Measurements from ENCODE around the gene THSD4.

THSD4 gene

DNA sequence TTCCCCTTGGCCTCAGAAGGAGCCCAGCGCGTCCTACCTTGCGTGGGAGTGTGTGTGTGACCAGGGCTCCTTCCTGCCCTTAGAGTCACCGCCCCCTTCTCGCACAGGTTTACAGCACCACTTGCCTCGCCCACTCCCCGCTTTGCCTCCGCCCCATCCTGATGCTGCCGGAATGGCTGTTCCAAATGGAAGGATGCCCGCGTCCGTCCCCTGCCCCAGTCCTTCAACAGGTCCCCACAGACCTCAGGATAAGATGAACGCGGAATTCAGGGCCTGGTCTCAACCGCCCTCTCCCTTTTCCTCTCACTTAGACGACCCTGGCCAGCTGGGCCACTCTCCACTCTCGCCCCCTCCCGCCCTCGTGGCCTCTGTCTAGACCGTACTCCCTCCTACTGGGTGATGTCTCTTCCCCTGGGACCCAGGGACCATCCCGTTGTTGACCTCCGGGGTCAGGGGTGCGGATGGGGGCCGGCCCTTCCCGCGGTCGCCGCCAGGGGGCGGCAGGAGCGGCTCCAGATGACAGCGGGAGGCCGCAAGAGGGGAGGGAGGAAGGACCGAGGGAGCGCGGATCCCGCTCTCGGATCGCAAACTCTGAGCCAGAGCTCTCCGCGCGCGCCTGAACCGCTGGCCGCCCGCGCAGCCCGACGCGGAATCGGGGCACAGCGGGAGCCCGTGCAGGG, at the start of gene THSD4:
THSD4 (plus strand) TSS at position 585 of the 680 bp plus-strand sequence.
- DNase-seq: peak; percentile 38

DNA sequence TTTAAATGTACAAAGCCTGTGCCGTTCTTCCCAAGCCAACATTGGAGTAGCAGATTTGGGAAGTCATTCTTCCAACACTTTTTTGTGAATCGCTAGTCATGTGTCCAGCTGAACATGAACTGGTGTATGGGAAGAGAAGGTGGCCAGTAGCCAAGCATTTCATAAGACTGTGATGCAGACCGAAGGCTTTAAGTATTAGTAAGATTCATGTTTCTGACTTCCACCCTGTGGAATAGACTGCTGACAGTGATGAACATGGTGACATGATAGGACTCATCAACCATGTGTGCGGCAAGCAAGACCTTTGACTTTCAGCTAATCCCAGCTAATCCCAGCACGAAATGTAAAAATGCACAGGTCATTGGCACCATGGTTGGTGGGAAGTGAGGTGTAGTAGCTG, 48.3 kb upstream of the THSD4 start:
- DNase-seq: no peak

DNA sequence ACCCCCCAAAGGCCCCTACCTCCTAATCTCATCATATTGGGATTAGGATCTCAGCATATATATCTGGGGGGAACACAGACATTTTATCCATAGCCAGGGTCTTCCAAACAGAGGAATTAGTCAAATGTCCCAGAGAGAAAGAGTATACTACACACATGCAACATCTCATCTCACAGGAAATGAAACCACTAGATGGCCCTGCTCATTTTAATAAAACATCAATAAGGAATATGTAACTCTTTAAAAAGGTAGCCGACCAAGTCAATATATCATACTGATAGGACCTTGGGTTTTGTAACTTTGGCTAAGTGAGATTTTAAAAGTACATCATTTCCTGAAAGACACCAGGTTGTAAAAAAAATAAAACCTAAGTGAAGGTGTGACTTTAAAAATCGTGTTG, 45.6 kb upstream of the THSD4 start:
- DNase-seq: no peak

DNA sequence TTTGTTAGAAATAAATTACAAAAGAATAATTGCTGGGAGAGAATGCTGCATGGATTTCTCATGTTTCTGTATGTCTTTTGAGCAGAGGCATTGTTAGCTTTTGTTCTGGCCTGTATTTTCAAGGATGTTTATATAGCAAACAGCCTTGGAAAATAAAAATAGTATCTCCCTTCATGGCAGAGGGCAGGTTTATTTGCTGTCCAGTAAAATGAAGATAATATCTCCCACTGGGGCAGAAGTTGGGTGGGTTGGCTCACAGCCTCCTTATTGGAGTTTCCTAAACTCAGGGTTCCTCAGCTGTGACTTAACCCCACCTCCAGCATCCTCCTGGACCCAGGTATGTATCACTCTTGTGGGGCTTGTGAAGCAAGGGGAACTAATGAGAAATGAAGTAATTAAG, 43.7 kb upstream of the THSD4 start:
- DNase-seq: no peak

DNA sequence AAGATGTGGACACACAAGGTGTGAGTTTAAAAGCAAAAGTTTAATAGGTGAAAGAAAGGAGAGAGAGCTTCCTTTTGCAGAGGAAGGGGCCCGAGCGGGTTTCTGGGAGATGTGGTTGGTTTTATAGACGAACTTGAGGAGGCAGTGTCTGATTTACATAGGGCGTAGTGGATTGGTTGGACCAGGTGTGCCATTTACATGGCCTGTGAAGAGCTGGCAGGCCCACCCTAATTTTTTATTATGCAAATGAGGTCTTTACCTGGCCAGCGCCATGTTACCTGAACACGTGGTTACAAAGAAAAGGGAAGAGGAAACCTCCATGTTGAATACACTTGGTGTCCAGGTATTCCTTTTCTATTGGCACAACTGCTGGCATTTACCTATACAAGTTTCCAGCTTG, 42.8 kb upstream of the THSD4 start:
- no peak for DNase-seq

DNA sequence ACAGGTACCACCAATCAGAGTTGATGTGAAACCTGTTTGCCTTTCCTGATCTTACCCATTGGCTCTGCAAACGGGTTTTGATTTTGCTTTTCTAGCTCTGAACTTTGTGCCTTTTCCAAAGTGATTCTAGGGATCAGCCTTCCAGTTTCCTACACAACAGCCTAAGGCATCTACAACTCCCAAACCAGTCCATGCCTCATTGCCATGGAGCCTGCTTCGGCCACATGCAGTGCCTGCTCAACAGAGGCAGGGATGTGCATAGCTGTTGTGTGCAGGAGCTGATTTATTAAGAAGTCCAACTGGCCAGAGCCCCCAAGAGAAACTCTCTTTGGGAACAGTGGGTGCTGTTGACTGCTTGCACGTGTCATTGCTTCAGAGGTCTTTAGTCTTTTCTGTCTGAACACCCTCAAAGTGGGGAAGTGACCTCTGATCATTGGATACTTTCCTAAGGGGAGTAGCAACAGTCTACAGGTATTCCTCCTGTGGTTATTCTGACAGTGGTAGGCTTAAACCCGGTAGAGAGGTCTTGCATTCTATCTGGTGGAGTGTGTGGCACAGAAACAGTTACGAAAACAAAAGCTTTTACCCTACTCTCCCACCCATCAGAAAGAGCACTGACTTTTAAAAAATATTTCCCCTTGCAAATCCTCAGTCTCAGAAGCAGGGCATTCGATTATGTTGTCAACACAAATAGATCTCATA, 36.6 kb upstream of the THSD4 start:
- no peak for DNase-seq

DNA sequence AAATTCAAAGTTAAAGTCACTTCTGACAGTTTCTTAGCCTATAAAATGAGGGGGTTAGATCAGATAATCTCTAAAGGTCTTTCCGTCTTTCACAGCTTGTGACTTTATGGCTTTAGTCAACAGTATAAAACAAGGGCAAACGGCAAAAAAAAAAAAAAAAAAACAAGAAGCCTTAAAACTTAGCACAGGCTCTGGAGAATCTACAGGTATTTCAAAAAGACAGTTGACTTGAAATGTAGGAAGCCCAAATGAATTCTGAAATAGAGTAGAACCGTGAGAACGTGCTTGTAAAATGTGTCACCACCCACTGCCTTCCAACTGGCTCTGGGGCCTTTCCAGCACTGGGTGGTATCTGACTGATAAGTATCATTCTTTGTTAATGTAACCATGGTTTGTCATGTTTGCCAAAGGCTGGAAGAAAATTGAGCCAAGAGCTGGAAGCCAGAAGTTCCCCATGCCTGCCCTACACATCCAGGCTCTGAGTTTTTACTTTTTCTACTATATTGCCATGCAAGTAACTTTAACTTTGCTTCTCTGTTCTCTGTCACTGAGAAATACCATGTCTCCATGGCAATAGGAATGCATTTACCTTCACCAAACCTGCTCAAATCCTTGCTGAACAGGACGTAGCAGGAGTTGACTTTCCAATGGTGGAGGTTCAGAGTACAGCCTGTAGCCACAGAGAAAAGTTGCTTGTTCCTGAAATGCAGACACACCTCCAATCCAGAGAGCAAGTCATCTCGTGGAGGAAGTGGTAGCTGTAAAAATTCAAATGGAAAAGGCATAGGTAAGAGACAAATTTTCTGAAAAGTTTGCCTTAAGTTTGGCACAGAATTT, 35.8 kb upstream of the THSD4 start:
- DNase-seq: no peak

DNA sequence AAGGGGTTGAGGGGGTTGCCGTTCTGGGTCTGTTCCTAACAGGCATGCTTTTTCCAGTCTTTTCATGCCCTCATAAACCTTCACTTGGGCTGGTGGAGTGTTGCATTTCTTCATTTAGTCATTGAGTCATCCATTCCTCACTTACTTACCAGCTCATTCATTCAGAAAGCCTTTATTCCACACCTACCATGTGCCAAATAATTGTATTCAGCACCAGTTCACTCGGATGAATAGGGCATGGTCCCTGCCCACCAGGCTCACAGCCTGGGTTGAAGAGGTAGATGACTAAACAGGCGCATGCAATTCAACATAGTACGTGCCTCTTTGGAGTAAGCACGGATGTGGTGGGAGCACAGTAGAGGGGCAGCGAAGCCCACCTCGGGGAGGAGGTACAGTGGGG, 35.1 kb upstream of the THSD4 start:
- no peak for DNase-seq

DNA sequence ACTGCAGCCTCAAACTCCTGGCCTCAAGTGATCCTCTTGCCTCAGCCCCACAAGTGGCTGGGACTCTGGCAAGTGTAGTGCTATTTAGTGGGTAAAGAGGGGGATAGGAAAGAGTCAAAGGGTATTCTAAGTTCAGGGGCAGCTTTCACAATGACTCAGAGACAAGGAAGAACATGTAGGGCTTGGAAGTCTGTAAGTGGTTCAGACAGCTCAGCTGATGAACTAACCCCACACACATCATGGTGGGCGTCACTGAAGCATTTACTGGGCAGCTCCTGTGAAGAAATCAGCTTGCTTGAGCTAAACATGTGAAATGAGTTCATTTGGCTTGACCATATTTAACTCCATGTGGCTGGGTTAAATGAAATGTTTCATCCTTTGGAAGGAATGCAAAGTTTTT, 34.6 kb upstream of the THSD4 start:
- no peak for DNase-seq

DNA sequence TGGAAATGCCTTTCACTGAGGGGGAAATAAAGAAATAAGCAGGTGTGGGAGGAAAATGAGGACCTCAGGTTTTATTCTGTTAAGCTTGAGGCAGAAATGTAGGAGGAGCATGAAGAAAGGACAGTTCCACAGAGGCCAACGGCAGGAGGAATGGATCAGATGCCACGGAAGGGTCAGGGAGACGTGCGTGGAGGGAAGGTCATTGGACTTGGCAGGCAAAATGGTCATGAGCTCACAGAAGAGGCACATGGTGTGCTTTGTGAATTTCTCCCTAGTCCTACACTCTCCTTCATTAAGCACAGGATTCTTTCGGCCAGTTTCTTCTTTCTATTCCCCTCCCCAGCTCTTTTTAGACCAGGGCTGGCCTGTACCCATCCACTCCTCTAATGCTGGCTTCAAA, 32.5 kb upstream of the THSD4 start:
- no peak for DNase-seq

DNA sequence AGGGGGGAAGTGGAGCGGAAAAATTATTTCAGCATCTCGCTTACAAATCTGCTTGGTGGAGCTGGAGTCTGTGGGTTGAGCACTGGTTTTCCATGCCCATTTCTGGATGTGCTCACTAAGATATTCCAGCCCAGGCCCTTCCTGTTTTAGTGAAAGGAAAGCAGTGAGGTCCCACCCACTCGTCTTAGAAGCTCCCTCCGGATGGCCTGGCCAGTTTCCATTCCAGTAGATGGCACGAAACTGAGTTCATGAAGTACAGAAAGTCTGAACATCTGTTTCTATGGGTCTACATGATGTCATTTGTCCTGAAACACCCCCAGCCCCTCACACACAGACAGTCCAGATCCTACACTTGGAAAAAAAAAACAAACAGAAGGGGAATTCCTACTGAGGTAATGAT, 31.9 kb upstream of the THSD4 start:
- DNase-seq: no peak

DNA sequence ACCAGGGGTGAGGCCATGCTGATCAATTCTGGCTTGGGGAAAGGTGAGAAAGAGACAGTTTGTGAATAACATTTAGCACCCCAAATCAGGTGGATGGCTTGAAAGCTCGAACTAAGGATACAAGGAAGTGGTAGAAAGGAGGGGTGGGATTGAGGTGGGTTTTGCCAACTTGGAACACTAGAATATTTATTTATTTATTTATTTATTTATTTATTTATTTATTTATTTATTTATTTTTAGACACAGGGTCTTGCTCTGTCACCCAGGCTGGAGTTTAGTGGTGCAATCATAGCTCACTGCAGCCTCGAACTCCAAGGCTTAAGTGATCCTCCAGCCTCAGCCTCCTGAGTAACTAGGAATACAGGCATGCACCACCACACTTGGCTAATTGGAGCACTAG, 31.0 kb upstream of the THSD4 start:
- DNase-seq: no peak

DNA sequence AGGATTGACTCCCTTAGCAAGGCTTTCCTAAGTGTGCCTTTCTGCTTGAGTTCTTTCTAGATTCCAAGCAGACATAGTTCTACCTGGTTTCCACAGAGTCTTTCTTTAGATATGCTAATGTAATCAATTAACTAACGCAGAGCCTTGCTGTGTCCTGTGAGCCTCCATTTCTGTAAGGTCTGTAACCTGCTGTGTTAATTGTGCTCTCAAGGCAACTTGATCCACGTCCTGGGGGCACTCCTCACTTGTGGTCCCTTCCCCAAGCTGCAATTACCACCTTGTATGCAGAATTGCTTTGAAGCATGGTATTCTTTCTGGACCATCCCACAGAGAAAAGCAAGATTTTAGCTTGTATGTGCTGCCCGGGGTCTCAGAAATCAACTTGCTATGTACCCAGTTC, 29.5 kb upstream of the THSD4 start:
- no peak for DNase-seq

DNA sequence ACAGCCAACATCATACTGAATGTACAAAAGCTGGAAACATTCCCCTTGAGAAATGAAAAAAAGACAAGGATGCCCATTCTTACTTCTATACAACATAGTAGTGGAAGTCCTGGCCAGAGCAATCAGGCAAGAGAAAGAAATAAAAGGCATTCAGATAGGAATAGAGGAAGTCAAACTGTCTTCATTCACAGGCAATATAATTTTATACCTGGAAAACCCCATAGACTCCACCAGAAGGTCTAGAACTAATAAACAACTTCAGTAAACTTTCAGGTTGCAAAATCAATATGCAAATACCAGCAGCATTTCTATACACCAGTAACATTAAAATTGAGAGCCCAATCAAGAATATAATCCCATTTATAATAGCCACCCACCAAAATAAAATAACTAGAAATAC, 27.1 kb upstream of the THSD4 start:
- no peak for DNase-seq

DNA sequence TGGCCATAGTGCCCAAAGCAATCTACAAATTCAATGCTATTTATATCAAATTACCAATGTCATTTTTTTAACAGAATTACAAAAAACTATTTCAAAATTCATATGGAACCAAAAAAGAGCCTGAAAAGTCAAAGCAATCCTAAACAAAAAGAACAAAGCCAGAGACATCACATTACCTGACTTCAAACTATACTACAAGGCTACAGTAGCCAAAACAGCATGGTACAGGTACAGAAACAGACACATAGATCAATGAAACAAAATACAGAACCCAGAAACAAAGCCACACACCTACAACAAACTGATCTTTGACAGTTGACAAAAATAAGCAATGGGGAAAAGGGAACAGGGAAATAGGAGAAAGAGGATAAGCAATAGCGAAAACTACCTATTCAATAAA, 26.6 kb upstream of the THSD4 start:
- DNase-seq: no peak

DNA sequence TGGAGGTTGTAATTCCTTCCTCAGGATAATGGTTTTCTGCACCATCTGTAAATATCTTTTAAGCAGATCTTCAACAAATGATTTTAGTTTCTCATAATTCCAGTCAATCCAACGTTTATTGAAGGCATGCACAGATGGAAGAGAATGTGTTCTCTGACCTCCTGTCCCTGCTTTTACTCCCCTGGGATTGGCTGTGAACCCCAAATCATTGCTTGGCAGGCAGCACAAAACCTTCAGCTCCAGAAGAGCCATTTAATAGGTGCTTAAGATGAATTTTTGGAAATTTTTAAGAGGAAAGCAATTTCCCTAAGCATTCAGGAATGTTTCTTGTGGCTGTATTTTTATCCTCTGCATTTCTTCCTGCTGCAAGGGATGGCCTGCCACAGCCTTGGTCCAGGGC, 25.5 kb upstream of the THSD4 start:
- DNase-seq: no peak

DNA sequence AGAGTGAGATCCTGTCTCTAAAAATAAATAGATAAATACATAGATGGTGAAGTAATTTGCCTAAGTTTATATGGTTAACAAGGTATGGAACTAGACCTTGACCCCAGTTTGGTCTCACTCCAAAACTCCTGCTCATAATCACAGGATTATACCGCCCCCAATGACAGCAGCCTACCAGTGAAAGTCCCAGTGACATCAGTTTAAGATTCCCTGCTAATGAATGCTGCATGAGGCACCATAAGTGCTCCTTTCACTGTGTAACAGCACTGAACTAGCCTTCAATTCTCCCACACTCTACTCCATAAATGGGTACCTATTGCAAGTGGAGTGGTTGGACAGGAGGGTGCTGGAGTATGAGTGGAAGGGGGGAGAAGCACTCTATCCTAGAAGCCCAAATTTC, 23.7 kb upstream of the THSD4 start:
- DNase-seq: no peak

DNA sequence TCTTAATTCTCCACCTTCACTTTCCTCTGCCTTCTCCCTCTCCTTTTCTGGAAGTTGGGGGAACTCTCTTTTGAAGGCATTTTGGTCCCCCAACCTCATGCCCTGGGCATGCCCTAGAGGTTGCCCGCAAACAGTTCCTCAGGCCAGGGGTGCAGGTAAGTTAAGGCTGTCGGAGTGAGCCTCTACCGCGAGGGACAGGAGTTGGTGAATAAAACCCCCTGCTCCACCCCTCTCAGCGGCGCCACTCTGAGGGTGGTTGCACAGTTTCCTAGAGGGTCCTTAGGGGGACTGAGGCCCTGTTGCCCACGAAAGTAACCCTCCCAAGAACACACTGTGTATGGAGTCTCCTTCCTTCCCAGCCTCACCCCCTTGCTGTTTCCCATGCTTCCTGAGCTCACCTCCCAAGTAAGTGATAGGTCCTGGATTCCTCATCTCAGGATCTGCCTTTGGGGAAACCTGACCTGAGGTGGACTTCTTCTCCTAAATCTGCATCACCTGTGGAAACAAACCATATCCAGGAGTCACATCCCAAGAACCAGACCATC, 23.1 kb upstream of the THSD4 start:
- no peak for DNase-seq

DNA sequence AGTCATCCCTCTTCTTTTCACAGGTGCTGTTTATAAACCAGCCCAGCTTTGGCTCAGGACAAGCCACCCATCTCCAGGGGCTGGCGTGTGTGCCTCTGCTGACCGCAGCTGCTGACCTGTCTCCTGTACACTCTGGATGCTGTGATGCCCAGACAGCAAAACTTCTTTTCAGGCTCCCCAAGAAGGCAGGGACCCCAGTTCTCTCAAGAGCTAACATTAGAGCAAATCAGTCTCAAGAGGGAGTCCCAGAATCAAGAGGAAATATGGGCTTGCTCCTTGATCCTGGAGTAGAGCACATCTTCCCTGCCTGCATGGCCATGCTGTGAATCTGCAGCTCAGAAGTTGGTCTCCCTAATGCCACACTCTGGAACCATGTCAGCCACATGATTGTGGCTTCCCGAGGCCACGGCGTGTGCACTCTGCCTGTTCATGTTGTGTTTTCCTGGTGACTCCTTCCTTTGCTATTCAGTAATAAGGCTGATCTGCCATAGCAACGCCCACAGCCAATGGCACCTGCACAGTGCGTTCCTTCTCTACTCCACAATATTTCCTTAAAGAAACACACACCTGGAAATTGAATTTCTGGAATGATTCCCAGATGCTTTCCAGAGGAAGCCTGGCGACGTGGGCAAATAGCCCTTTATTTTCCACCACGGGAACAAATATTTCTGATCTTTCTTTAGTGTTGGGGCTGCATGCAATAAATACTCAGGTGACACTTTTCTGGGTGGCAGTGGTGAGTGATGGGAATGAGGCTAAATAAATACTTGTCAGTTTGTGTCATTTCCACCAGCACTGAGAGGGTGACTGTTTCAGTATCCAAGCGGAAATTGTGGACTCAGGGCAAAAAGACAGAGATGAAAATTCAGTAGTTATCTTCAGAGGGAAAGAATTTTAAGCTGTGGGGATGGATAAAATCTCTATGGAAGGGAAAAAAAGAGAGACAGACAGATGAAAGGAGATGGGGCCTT, 21.9 kb upstream of the THSD4 start:
- DNase-seq: no peak

DNA sequence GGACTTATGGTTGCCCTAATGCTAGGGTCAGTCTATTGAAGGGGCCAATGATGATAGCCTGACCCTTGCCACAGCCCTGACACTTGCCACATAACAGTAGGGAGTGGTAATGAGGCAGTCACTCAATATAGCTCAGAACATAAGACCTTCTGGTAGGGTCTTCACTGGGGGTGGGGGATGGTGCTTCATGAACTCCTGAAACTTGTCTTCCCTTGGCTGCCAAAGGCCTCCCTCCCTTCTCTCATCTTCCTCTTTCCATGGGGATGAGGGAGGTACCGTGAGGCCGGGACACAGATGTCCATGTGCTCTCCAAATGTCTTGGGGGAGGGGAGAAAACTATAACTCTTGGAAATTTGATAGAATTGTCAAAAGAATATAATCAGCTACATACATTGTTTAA, 21.1 kb upstream of the THSD4 start:
- no peak for DNase-seq

DNA sequence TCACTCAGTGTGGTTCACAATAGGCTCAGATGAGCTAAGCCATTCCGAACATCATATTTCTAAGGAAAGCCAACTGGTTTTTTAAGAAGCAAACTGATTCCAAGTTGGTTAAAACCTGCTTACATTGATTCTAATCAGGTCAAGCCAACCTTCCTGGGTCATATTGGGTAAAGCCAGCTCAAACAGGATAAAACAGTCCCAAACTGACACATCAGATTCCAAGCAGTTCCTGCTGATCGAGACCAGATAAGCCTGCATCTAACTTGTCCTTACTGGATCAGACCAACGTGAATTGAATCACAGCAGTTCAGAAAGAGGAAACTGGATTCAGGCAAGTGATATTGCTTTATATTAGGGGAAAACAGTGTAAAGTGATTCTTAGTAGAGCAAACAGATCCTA, 18.6 kb upstream of the THSD4 start:
- DNase-seq: no peak

DNA sequence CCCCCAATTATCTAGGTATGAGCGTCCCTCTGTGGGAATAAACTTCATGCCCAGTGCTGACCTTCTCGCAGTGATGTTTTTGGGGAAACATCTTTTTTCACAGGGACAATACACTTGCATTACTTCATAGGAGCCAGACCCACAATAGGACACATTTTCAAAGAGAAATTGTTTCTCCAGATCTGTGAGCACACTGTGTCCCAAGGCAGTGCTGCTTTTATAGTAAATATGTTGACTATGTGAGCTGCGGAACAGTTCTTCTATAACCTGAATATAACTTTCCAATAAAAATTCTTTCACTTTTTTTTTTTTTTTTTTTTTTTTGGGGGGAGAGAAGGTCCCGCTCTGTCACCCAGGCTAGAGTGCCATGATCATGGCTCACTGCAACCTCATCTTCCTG, 17.4 kb upstream of the THSD4 start:
- no peak for DNase-seq

DNA sequence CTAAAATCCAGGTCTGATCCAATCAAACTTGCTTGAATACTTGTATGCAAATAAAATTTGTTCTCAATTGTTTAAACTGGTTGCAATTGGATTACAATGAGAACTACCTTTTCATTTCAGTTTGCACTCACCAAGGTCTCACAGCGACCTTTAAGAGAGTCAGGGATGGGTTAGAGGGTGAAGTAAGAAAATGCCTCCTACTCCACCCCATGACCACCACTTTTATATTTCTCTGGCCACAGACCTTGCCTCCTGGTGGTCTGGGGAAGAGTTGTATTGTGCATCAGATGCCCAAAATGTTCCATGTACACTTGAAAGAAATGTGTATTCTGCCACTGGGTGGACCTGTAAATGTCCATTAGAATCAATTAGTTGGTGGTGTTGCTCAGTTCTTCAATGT, 16.4 kb upstream of the THSD4 start:
- DNase-seq: no peak
